ENCODE data around the gene KBTBD12.
"Not testable (repeated sequence)": the region's sequence is repeated elsewhere in the genome, so short reads cannot be mapped to it uniquely, and the experiment has no call there.

Gene KBTBD12

GRCh38 chr3:127915115-127915936 lies at the start of gene KBTBD12:
KBTBD12 (plus strand) TSS chr3:127915232; CDS start chr3:127923062, 7,830 bp downstream.
- ChIA-PET CTCF (no interaction called here), POLR2A (ENCODE audit: low non-redundant PET) (no interaction called here)
- TF ChIP-seq CTCF (conservative IDR thresholded peaks at IDR 0.05; ENCODE audit: low read depth): no peak
- no peak within 1 kb of the TSS for H3K27ac ChIP-seq
- DNase-seq (ENCODE audit: low spot score): no peak

GRCh38 chr3:127865941-127866340 lies 49.1 kb upstream of the KBTBD12 start:
- POLR2A ChIA-PET (ENCODE audit: low non-redundant PET): no interaction called here
- H3K27ac ChIP-seq: no peak overlapping the region
- peak; percentile 25 for DNase-seq (ENCODE audit: low spot score)
- CTCF ChIA-PET: no interaction called here
- TF ChIP-seq CTCF (conservative IDR thresholded peaks at IDR 0.05; ENCODE audit: low read depth): no peak

GRCh38 chr3:127867412-127867811 lies 47.6 kb upstream of the KBTBD12 start:
- no peak for DNase-seq (ENCODE audit: low spot score)
- TF ChIP-seq CTCF (conservative IDR thresholded peaks at IDR 0.05; ENCODE audit: low read depth): no peak
- CTCF ChIA-PET: interaction anchor here (0.7 kb wide), 1 partner anchor 9 kb away, joined by 3 read pairs; no protein-coding TSS in a partner anchor
- no peak overlapping the region for H3K27ac ChIP-seq
- POLR2A ChIA-PET (ENCODE audit: low non-redundant PET): no interaction called here

- DNase-seq (ENCODE audit: low spot score): no peak
- no peak for TF ChIP-seq CTCF (conservative IDR thresholded peaks at IDR 0.05; ENCODE audit: low read depth)
- CTCF ChIA-PET: no interaction called here
- no peak overlapping the region for H3K27ac ChIP-seq
- POLR2A ChIA-PET (ENCODE audit: low non-redundant PET): no interaction called here
Observed at GRCh38 chr3:127867986-127868385, 47.0 kb upstream of the KBTBD12 start.

- no peak overlapping the region for H3K27ac ChIP-seq
- TF ChIP-seq CTCF (conservative IDR thresholded peaks at IDR 0.05; ENCODE audit: low read depth): no peak
- ChIA-PET POLR2A (ENCODE audit: low non-redundant PET) (no interaction called here), CTCF (interaction anchor here (0.7 kb wide), 1 partner anchor 10 kb away, joined by 3 read pairs; no protein-coding TSS in a partner anchor)
- no peak for DNase-seq (ENCODE audit: low spot score)
Observed at GRCh38 chr3:127870156-127870555, 44.9 kb upstream of the KBTBD12 start.

- H3K27ac ChIP-seq; POLR2A ChIA-PET (ENCODE audit: low non-redundant PET): not testable (repeated sequence)
- CTCF ChIA-PET: interaction anchor here (0.5 kb wide), 1 partner anchor 19 kb away, joined by 3 read pairs; no protein-coding TSS in a partner anchor
- peak; percentile 26 for DNase-seq (ENCODE audit: low spot score)
Observed at GRCh38 chr3:127874097-127874496, 40.9 kb upstream of the KBTBD12 start.

GRCh38 chr3:127881586-127881985 lies 33.4 kb upstream of the KBTBD12 start:
- POLR2A ChIA-PET (ENCODE audit: low non-redundant PET): no interaction called here
- no peak for TF ChIP-seq CTCF (conservative IDR thresholded peaks at IDR 0.05; ENCODE audit: low read depth)
- no peak for DNase-seq (ENCODE audit: low spot score)
- CTCF ChIA-PET: no interaction called here
- no peak overlapping the region for H3K27ac ChIP-seq

All from RWPE1 (cell line).